GM18867 (cell line): ENCODE measurements around the gene CHN2.

ENCODE experiments used
- ATAC-seq: cut with Tn5 transposase; IDR thresholded peaks from one replicate; pipeline ENCODE4 v1.9.1; 2021; ENCODE audit warnings: mild to moderate bottlenecking, moderate library complexity; ENCODE audit not compliant: unreplicated experiment

Gene CHN2

DNA sequence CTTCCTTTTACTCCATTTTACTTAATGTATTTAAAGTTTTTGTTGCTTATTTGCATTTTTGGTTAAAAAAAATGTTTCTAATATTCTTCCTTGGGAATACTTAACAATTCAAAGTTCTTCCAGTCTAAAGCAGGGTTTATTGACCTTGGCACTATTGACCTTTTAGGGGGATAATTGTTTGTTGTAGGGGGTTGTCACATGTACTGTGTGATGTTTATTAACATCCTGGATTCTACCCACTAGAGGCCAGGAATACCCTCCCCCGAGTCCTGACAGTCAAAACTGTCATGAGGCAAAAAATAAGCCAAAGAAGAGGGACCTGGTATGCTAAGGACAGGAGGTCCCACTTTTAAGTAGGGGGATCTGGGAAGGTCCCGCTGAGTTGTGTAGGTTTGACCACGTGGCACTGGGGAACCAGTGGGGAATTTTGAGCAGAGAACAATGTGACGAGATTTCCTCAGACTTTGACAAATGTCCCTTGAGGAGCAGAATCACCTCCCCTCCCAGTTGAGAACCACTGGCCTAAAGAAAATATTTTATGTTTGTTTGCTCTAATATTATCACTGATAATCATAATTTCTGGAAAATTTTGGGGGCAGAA lies 190.7 kb downstream of the CHN2 start:
- ATAC-seq, result no peak

DNA sequence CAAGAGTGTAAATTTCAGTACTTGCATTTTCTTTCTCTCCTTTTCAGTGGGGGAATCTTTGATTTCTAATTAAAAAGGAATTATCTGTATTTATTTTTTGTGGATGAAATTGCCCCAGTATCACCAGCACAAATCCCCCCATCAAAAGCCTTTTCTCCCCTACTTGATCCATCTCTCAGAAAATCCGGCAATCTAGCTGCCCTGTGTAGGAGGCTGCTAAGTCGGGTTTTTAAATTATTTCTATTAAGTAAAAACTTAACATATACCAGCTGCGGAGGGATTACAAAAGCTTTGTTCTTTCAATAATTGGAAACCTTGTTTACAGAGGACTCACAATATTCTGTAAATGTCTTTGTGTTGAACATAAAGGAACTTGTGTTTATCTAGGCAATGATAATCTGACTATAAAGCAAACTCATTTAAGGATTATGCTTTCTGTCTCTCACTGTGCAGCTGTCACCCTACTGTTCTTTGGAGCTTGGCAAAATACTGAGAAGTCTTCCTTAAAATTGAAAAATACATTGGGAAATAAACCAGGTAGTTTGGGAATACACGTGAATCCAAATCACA lies 191.7 kb downstream of the CHN2 start:
- no peak for ATAC-seq

DNA sequence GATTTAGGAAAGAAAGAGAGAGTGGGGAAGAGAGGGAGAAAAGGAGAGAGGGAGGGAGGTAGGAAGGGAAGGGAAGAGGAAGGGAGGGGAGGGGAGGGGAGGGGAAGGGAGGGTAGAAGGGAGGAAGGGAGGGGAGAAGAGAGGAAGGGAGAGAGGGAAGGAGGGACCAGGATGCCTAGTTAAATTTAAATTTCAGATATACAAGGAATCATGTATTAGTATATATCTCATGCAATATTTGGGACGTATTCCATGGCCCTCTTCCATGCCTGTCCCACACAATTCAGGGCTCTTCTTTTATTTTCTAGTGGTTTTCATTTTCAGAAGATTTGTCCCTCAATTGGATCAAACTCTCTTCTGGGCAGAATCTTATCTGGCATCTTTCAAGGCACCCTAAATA lies 196.7 kb downstream of the CHN2 start:
- no peak for ATAC-seq

DNA sequence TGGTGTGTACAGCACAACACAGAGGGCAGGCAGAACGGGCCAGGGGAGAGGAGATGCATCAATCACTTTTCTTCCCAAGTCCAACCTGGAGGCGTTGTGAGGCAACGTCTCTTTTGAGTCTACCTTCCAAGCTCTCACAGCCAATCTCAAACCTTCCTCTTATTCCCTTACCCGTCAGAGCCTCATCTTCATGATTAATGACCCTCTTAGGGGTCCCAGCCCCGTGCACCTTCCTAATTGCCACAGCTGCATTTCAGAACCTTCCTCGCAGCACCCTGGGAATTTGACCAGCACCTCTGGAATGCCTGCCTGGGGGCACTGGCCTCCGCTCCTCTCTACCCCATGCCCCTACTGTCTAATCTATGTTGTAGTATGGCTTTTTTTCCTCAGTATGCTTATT lies 199.7 kb downstream of the CHN2 start:
- no peak for ATAC-seq

DNA sequence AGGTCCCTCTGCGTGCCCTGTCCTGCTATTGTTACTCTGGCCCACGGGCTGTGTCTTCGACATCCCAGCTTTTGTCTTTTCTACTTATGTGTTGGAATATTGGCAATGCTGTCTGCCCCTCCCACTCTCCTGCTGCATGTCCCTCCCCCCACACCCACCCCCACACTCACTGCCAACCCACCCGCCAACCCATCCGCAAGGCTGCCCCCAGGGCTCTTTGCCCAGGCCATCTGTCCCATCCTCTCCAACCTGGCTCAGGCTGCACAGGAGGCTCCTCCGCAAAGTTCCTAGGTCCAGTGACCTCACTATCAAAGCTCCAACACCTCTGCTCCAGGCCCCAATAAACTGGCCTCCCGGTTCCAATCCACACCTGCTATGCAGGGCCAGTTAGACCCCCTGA lies 202.0 kb downstream of the CHN2 start:
- ATAC-seq, result no peak

DNA sequence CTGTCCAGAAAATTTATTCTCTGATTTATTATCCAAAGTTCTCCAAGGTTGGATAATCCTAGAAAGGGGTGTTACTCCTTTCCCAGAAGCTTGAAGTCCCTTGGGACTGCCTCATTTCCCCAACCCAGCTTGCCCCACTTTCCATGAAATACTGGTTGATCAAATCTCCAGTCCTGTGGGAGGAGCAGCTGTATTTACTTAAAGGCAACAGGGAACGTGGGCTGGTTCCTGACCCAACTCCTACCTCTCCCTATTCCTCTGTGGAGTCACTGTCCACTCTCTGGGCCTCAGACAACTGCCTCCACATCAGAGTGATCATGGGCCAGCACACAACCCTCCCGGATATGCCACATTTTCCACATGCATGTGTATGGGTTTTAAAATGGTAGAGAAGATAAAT lies 202.8 kb downstream of the CHN2 start:
- ATAC-seq, result no peak

DNA sequence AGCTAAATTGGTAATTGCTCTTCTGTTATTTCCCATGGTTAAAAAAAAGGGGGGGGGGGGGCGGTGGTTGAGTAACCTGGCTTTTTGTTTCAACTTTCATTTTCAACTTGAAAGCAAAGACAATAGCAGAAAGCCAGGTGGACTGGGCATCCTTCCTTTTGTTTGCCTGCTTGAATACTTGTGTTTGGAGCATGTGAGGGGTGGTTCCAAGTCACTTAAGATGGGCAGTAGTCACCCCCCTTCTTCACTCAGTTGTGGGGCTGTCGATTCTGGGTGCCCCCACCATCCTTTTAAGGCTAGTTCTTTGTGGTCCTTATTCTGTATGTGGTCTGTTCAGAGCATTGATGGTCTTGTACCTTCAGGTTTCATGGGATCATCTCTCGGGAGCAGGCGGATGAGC lies 203.4 kb downstream of the CHN2 start:
- ATAC-seq, result no peak

DNA sequence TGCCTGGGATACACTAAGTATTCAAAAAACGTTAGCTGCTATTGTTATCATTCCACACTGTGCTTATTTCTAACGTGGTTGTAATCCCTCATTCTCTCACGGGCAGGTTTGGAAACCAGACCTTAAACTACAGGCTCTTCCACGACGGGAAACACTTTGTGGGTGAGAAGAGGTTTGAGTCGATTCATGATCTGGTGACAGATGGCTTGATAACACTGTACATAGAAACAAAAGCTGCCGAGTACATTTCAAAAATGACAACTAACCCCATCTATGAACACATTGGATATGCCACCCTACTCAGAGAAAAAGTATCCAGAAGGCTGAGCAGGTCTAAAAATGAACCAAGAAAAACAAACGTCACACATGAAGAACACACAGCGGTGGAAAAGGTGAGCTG lies 205.9 kb downstream of the CHN2 start:
- no peak for ATAC-seq

DNA sequence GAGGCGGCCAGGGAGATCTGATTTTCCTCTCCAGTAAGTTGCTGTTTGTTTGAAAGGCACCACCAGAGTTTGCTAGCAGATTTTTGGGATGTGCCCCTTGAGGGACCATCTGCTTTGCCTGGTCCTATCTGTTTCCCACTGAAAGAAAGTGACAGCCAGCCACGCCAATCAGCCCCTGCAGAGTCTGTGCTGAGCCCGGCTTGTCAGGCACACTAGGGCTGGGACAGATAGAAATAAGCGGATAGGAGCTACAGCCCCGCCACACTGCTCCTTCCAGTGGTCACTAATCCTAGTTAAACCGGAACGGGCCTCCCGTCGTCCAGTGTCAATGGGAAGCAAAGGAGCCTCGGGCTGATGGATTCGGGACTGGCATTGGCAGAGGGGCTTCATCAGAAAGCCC lies 207.2 kb downstream of the CHN2 start:
- no peak for ATAC-seq

DNA sequence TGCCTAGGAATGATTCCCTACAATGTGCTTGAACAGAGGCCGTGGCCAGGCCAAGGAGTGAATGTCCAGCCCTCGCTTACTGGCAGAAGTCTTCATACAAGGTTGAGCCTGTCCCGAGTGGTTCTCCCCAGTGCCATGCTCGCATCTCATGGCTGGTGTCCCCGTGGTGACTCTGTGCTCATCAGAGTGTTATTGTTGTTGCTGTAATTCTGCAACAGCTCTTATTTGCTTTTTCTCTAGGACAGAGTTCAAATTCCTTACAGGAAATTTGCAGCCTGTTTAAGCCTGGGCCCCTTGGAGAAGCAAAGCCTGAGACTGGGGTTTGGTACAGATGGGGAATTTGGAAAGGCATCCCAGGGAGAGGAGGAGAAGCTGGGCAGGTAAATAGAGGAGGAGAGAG lies 211.3 kb downstream of the CHN2 start:
- ATAC-seq, result no peak

DNA sequence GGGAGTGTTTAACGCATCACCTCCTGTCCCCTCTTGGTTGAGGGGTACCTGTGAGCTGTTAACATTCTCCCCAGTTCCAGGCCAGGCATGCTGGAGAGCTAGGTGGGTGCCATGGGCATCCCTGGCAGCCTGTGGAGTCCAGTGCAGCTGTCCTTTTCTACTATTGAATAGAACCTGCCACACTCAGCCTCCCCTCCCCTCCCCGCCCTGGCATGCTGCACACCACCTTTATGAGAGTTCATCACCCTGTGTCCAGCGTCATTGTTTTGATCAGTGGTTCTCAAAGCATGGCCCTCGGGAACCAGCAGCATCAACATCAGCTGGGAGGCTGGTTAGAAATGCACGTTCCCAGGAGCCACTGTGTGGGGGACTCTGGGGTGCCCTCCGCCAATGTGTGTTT lies 211.8 kb downstream of the CHN2 start:
- ATAC-seq, result no peak

DNA sequence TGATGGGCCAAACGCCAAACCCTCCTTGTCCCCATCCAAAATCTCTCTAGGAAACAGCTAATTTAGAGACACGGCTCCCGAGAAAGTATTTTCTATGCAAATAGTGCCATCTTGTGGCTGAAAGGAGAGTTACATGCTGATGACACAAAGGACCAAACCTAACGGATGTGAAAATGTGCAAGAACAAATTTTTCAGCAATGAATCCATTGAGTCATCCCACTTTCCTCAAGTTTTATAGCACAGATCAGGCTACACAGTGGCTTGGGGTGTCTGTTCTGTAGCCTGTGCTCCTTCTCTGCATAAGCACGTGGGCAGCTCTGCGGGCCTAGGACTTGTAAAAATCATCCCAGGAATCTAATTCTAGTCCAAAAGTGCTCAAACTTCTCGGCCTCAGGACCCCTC lies 214.3 kb downstream of the CHN2 start:
- ATAC-seq, result peak; percentile 65

DNA sequence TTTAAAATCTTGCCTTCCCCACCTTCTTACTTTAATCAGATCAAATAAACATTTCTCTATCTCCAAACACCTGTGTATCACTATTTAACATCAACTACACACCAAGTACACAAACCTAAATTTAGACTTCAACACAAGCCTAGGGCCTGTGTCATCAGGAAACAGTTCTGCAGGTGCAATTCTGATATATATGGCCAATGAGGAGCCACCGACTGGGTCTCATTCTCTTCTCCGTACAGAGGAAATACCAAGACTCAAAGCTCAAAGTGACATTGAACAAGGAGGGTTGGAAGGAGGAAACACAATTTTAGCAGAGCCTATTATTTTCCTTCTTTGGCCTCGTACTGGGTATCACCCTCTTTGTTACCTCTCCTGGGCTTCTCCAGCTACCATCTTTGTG lies 216.4 kb downstream of the CHN2 start:
- no peak for ATAC-seq

DNA sequence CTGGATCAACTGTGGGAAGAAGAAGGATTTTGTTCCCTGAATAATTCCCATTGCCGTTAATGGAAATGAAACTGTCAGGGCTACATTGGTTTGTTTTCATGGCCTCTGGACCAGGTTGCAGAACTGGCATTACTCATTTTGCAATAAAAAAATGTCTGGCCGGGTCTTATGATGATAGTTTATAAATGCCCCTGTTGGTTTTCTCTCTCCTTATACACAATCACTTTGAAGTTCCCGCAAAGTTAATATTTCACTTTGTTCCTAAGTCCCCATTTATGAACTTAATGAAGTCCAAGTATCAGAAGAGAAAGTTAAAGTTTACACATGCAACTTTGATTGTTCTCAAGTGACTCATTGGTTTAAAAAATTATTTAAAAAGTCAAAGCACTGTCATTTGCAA lies 218.3 kb downstream of the CHN2 start:
- no peak for ATAC-seq

DNA sequence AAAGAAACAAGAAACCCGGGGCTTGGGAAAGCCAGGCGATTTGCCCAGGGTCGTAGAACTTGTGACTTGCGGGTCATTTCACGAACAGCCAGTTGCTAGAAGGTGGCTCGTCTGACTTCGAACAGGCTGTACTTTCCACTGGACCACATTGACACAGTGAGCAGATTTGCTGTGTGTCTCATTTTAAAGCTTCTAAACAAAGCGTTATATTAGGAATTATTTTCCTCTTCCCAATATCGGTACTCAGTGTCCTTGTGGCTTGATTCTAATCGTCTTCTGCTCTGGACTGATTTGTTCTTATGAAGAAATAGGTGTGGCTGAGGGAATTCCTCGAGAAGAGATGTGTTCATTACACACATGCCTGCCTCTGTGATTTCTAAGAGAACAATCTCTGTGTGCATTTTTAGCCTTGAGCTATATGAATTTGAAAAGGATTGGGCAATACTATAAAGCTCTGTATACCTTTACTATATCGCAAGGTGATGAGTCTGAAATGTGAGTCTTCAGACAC lies 219.1 kb downstream of the CHN2 start:
- no peak for ATAC-seq

DNA sequence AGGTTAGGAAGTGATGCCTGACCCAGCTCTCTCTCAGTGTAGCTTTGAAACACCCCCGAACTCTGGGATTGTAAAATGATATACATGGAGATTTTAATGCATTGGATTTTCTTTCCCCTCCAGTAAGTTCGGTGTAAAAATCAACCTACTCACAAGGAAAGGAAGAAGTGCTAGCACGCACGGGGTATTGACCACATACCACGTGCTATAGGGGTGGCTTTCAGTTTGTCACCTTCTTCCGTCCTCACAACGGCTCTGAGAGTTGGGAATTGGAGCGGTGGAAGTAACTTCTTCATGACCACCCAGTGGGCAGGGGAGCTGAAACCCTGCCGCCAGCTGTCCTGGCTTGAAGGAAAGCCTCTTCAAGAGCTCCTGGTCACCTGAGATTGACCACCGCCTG lies 219.6 kb downstream of the CHN2 start:
- no peak for ATAC-seq

DNA sequence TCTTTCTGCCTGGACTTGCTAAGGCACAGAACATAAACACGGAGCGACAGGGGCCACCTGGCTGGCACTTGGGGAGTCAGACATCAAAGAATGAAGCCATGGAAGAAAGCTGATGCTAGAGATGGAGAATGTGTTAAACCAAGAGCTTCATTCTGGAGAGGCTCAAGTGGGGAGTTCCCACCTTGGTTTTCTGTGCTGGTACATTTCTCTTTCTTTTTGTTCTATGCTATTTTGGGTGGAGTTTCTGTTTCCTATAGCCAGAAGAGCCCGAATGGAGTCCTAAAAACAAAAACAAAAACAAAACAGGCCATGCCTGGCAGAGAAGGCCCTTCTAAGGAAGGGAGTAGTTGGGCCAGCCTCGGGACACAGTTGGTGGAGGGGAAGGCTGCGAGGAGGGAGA lies 220.6 kb downstream of the CHN2 start:
- ATAC-seq, result no peak

DNA sequence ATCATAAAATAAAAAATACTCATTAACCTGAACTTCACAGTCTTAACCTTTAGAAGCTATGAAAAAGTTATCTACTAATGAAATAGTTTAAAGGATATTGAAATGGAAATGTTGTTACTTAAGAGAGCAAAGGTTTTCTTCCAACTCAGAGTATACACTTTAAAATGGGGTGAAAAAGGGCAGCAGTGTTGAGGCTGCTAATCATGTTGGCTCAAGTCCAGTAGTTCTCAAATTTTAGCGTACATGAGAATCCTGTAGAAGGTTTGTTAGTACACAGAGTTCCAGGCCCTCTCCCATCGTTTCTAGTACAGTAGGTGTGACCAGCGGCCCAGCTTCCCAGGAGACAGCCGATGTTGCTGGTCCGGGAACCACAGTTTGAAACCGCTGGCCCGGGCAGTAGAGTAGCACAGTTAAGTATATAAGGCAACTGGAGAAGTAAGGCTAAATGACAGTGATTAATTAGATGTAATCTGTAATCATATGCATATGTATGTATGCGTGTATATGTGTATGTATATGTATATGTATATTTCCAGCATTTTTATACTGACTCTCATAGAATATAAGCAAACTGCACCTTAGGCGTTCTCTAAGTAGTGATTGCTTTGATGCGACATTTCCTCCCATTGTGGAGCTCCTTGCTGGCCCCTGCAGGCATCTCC lies 221.8 kb downstream of the CHN2 start:
- no peak for ATAC-seq

DNA sequence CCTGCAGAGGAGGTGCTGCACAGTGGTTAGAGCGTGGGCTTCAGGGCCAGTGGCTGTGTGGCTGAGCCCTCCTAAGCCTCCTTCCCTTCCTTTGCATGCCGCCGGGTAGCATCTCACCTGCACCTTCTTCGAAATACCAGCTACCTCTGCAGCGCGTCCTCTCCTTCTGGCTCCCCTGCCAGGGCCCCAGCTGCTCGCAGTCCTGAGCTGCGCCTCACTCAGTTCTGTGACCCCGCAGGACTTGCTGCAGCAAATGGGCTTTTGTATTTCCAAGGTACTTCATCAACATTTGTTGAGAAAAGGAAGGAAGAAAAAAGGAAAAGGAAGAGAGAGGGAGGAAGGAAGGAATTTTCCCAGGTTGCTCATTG lies 222.3 kb downstream of the CHN2 start:
- no peak for ATAC-seq

DNA sequence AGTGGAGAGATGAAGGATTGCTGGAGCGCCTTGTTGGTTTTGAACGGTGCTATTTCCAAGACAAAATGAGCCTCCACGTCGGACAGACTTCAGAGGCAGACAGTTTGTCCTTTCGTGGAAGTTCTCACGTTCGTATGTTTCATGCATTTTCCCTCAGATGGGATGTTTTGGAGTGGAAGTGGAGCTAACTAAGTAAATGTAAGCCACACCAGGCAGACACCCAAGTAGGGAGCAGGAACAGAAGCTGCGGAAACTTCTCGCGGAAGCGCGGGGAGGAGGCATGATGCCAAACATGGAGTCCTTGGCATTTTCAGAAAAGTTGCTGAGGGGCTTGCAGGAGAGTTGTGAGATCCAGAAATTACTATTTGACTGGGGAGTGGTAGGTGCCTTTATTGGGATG lies 223.5 kb downstream of the CHN2 start:
- no peak for ATAC-seq

DNA sequence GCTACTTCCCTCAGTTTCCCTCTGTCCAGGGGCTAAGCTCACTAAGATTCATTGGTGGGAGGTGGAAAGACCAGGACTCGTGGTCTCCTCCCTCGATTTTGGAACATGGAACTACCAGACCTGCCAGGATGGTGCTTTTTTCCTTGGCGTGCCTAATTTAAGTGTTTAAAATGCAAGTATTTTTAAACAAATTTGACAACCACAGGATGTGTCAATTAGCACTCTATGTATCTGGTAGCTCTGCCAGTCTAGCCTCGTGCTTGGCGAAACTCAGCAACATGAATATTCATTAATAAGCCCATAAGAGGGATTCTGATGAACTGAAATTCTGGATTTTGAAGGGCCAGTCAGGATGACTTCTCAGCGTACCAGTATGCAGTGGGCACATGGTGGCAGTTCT lies 224.1 kb downstream of the CHN2 start:
- no peak for ATAC-seq

DNA sequence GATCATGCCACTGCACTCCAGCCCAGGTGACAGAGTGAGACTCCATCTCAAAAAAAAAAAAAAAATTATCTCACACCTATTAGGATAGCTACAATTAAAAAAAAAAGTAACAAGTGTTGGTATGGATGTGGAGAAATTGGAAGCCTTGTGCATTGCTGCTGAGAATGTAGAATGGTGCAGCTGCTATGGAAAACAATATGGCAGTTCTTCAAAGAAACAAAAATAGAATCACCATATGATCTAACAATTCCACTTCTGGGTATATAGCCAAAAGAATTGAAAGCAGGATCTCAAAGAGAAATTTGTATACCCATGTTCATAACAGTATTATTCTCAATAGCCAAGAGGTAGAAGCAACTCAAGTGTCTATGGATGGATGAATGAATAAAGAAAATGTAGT lies 225.4 kb downstream of the CHN2 start:
- no peak for ATAC-seq
